ENCODE measurements around the gene RPP25.

The RPP25 gene

GRCh38 chr15:74913041-74913440 lies 43.5 kb downstream of the RPP25 start:
- DNase-seq: no peak

- no peak for DNase-seq
These were observed 47.9 kb downstream of the RPP25 start for GRCh38 chr15:74908635-74909034.

- no peak for DNase-seq
These were observed 49.3 kb downstream of the RPP25 start for GRCh38 chr15:74907163-74907870.

- DNase-seq: peak; percentile 96
These were observed 50.0 kb downstream of the RPP25 start, which contains the start of gene FAM219B for GRCh38 chr15:74906450-74907162. Gene FAM219B (minus strand): TSS chr15:74906851. CDS start chr15:74906800, 51 bp downstream.

GRCh38 chr15:74906067-74906449 lies 50.5 kb downstream of the RPP25 start:
- peak; percentile 74 for DNase-seq
